Measurements from ENCODE around the gene SCGB1D4.
"Not testable (repeated sequence)": the region's sequence is repeated elsewhere in the genome, so short reads cannot be mapped to it uniquely, and the experiment has no call there.

The SCGB1D4 gene

DNA sequence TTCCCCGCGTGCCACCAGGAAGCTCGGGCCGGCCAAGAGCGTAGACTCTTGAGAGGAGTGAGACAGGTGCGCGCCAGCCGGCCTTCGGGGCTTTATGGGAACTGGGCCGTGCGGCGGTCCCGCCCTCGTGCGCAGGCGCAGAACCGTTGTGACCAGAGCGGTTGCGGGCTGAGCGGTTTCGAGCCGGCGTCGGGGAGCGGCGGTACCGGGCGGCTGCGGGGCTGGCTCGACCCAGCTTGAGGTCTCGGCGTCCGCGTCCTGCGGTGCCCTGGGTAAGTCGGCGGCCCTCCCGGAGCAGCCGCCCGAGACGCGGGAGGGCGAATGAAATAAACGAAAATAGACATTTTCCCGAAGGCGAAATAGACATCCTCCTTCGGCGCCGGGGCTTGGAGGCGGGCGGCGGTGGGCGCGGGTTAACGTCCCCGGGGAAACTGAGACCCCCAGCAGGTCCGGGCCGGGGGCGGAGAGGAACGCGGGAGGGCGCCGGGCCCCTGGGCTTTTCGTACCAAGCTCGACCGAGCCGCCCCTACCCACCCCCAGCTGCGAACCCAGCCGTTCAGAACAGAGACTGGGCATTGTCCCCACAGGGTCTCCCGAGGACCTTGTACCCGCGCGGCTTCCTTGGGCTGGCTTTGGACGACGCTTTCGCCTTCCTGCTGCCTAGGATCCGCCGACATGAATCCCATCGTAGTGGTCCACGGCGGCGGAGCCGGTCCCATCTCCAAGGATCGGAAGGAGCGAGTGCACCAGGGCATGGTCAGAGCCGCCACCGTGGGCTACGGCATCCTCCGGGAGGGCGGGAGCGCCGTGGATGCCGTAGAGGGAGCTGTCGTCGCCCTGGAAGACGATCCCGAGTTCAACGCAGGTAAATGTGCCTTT lies 38.7 kb upstream of the SCGB1D4 start, which contains the start of gene ASRGL1:
Gene ASRGL1, plus strand, starts transcription at position 146 of the 879 bp plus-strand sequence. Its CDS starts 530 bp downstream, at position 676.
- H3K4me3 ChIP-seq (ENCODE audit: low read length), result peak within 1 kb of the TSS; percentile 76
- TF ChIP-seq, protein P1, sequence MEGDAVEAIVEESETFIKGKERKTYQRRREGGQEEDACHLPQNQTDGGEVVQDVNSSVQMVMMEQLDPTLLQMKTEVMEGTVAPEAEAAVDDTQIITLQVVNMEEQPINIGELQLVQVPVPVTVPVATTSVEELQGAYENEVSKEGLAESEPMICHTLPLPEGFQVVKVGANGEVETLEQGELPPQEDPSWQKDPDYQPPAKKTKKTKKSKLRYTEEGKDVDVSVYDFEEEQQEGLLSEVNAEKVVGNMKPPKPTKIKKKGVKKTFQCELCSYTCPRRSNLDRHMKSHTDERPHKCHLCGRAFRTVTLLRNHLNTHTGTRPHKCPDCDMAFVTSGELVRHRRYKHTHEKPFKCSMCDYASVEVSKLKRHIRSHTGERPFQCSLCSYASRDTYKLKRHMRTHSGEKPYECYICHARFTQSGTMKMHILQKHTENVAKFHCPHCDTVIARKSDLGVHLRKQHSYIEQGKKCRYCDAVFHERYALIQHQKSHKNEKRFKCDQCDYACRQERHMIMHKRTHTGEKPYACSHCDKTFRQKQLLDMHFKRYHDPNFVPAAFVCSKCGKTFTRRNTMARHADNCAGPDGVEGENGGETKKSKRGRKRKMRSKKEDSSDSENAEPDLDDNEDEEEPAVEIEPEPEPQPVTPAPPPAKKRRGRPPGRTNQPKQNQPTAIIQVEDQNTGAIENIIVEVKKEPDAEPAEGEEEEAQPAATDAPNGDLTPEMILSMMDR (conservative IDR thresholded peaks at IDR 0.05; ENCODE audit: low read depth, low read length), result no peak
- DNase-seq (ENCODE audit: low read depth), result peak; percentile 11

DNA sequence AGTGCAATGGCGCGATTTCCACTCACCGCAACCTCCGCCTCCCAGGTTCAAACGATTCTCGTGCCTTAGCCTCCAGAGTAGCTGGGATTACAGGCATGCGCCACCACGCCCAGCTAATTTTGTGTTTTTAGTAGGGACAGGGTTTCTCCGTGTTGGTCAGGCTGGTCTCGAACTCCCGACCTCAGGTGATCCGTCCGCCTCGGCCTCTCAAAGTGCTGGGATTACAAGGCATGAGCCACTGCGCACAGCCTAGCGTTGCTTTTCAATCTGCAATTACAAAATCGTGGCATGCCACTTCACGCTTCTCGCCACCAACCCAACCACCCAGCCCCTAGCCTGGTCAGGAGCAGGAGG lies 38.1 kb upstream of the SCGB1D4 start:
- H3K4me3 ChIP-seq (ENCODE audit: low read length), result peak overlapping the region; percentile 76
- DNase-seq (ENCODE audit: low read depth), result not testable (repeated sequence)

DNA sequence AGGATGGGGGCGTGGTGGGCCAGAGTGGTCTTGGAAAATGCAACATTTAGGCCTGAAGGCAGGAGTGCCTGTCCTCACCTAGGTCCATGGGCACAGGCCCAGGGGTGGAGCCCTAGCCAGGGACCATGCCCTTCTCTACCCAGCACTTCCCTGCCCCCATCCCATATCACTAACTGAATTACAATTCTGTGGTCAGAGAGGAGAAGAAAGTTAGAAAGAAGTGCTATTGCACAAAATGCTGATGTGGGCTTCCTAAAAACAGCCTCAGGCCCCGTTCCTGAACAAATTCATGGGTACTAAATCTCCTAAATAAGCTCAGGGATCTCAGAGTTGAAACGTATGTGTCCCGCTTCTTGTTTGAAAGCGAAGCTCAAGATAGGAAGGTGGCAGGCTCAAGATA lies 34.9 kb upstream of the SCGB1D4 start:
- no peak for DNase-seq (ENCODE audit: low read depth)
- TF ChIP-seq, protein P1 (conservative IDR thresholded peaks at IDR 0.05; ENCODE audit: low read depth, low read length), result no peak
- H3K4me3 ChIP-seq (ENCODE audit: low read length), result no peak overlapping the region

DNA sequence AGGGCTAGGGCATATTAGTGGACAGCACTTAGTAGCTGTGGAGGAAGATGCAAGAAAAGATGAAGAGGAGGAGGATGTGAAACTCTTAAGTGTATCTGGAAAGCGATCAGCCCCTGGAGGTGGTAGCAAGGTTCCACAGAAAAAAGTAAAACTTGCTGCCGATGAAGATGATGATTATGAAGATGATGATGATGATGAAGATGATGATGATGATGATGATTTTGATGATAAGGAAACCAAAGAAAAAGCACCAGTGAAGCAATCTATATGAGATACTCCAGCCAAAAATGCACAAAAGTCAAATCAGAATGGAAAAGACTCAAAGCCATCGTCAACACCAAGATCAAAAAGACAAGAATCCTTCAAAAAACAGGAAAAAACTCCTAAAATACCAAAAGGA lies 32.4 kb upstream of the SCGB1D4 start:
- not testable (repeated sequence) for DNase-seq (ENCODE audit: low read depth); H3K4me3 ChIP-seq (ENCODE audit: low read length)

- not testable (repeated sequence) for DNase-seq (ENCODE audit: low read depth); H3K4me3 ChIP-seq (ENCODE audit: low read length)
These were observed 28.7 kb upstream of the SCGB1D4 start for GRCh38 chr11:62327541-62327940.

- not testable (repeated sequence) for DNase-seq (ENCODE audit: low read depth); H3K4me3 ChIP-seq (ENCODE audit: low read length)
These were observed 27.8 kb upstream of the SCGB1D4 start for GRCh38 chr11:62326719-62327118.

- not testable (repeated sequence) for DNase-seq (ENCODE audit: low read depth)
These were observed 26.9 kb upstream of the SCGB1D4 start for GRCh38 chr11:62325781-62326180.

DNA sequence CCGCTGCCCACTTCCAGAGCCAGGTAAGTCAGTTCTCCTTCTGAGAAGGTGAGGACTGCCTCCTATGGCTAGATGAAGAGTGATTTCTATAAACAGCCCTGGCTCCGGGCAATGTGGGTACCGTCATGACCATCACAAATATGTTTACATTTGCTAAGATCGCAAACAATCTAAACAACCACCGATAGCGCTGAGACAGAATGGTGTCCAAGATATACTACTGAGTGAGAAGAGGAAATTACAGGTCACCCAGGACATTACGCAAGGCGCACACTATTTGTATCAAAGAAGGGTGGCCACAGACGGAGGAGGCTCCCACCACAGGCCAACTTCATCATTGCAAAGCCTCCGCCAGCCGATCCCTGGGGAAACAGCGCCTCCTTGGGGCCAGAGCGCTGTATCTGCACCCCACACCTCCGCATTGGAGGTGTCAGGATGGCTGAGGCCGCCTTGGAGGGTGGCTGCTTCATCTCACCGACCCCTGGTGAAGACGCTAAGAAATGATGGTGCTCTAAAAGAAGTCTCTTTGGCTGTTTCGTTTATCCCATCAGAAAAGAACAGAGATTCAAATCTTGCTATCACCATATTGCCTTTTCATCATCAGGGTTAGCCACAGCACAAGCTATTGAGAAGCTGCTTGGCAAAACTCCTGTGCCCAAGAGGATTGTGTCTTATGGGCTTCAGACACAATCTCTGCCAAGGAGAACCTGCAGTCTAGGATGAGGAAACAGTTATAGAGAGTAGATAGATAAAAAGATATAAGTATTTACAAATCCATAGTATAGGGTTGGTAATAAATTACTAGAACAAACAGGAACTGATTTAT lies 26.1 kb upstream of the SCGB1D4 start:
- TF ChIP-seq, protein P1 (conservative IDR thresholded peaks at IDR 0.05; ENCODE audit: low read depth, low read length), result peak; percentile 63
- DNase-seq (ENCODE audit: low read depth), result no peak
- H3K4me3 ChIP-seq (ENCODE audit: low read length), result no peak overlapping the region

More at GRCh38 chr11:62325781-62326180, 26.9 kb upstream of the SCGB1D4 start:
- not testable (repeated sequence) for H3K4me3 ChIP-seq (ENCODE audit: low read length)

DNA sequence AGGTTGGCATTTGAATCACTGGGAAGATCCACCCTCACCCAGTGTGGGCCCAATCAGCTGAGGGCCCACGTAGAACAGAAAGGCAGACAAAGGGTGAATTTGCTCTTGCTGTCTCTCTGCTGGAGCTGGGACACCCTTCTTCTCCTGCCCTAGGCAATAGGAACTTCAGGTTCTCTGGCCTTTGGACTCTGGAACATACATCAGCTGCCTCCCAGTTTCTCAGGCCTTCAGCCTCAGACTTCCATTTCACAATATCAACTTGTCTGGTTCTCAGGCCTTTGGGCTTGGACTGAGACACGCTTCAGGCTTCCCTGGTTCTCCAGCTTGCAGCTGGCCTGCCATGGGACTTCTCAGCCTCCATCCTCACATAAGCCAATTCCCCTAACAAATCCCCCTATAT lies 23.6 kb upstream of the SCGB1D4 start:
- H3K4me3 ChIP-seq (ENCODE audit: low read length), result no peak overlapping the region
- no peak for DNase-seq (ENCODE audit: low read depth)
- TF ChIP-seq, protein P1 (conservative IDR thresholded peaks at IDR 0.05; ENCODE audit: low read depth, low read length), result no peak
